ENCODE results near the gene KRT33A.
"Not testable (repeated sequence)": the region's sequence is repeated elsewhere in the genome, so short reads cannot be mapped to it uniquely, and the experiment has no call there.

Gene KRT33A

DNA sequence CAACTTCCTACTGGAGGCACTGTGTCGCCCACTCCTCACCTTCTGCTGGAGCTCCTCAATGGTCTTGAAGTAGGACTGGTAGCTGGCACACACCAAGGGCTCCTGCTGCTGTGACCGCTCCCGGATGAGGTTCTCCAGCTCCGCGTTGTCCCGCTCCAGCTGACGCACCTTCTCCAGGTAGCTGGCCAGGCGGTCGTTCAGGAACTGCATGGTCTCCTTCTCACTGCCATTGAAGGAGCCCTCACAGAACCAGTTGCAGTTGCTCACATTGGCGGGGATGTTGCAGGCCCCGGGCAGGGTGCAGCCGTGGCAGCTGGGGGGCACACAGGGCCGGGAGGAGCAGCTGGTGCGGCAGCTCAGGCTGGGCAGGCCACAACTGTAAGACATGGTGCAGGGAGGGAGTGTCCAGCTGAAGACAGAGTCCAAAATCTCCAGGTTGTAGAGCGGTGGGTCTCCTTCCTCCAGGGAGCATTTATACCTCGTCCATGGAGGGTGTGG is at the start of gene KRT33A:
Gene KRT33A, minus strand, starts transcription at position 448 of the 498 bp plus-strand sequence. Its CDS starts 61 bp downstream, at position 387.
- not testable (repeated sequence) for DNase-seq (ENCODE audit: extremely low read depth, low read depth); H3K4me3 ChIP-seq (replicated peaks; ENCODE audit: low read depth, low read length)

- no peak within 1 kb of the TSS for H3K4me3 ChIP-seq (replicated peaks; ENCODE audit: low read depth, low read length)
- DNase-seq (ENCODE audit: extremely low read depth, low read depth), result no peak
- TF ChIP-seq, protein P1, sequence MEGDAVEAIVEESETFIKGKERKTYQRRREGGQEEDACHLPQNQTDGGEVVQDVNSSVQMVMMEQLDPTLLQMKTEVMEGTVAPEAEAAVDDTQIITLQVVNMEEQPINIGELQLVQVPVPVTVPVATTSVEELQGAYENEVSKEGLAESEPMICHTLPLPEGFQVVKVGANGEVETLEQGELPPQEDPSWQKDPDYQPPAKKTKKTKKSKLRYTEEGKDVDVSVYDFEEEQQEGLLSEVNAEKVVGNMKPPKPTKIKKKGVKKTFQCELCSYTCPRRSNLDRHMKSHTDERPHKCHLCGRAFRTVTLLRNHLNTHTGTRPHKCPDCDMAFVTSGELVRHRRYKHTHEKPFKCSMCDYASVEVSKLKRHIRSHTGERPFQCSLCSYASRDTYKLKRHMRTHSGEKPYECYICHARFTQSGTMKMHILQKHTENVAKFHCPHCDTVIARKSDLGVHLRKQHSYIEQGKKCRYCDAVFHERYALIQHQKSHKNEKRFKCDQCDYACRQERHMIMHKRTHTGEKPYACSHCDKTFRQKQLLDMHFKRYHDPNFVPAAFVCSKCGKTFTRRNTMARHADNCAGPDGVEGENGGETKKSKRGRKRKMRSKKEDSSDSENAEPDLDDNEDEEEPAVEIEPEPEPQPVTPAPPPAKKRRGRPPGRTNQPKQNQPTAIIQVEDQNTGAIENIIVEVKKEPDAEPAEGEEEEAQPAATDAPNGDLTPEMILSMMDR (IDR thresholded peaks at IDR 0.05; ENCODE audit: low read depth, low read length, missing control alignments), result no peak
Observed at GRCh38 chr17:41396996-41397660, 46.5 kb upstream of the KRT33A start, which contains the start of gene KRT31. Gene KRT31 (minus strand): TSS chr17:41397608. CDS start chr17:41397539, 69 bp downstream.

- DNase-seq (ENCODE audit: extremely low read depth, low read depth), result no peak
- TF ChIP-seq, protein P1 (IDR thresholded peaks at IDR 0.05; ENCODE audit: low read depth, low read length, missing control alignments), result no peak
- no peak overlapping the region for H3K4me3 ChIP-seq (replicated peaks; ENCODE audit: low read depth, low read length)
Observed at GRCh38 chr17:41396340-41396739, 45.7 kb upstream of the KRT33A start.

- H3K4me3 ChIP-seq (replicated peaks; ENCODE audit: low read depth, low read length), result no peak overlapping the region
- TF ChIP-seq, protein P1 (IDR thresholded peaks at IDR 0.05; ENCODE audit: low read depth, low read length, missing control alignments), result no peak
- no peak for DNase-seq (ENCODE audit: extremely low read depth, low read depth)
Observed at GRCh38 chr17:41395611-41396010, 45.0 kb upstream of the KRT33A start.

DNA sequence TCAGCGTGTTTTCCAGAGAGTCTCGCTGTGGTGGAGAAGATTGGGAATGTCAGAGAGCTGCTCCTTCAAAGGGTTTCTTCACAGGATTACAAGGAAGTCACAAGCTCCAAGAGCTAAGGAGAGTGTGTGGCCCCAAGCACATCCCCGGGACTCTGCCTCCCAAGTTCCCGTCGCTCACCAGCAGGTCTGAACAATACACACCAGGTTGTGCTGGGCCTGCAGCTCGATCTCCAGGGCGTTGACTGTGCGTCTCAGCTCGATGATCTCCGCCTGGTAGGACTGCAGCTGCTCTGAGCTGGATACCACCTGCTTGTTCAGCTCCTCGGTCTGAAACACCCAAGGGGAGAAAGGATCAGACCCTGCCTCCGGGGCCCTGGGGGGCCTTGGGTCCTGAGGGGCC is 44.4 kb upstream of the KRT33A start:
- not testable (repeated sequence) for DNase-seq (ENCODE audit: extremely low read depth, low read depth); H3K4me3 ChIP-seq (replicated peaks; ENCODE audit: low read depth, low read length)

- no peak for DNase-seq (ENCODE audit: extremely low read depth, low read depth)
- TF ChIP-seq, protein P1 (IDR thresholded peaks at IDR 0.05; ENCODE audit: low read depth, low read length, missing control alignments), result no peak
- no peak overlapping the region for H3K4me3 ChIP-seq (replicated peaks; ENCODE audit: low read depth, low read length)
Observed at GRCh38 chr17:41394254-41394996, 43.8 kb upstream of the KRT33A start.

GRCh38 chr17:41393826-41394225 is 43.2 kb upstream of the KRT33A start:
- TF ChIP-seq, protein P1 (IDR thresholded peaks at IDR 0.05; ENCODE audit: low read depth, low read length, missing control alignments), result no peak
- DNase-seq (ENCODE audit: extremely low read depth, low read depth), result no peak
- H3K4me3 ChIP-seq (replicated peaks; ENCODE audit: low read depth, low read length), result no peak overlapping the region

Measured in HFF-Myc (cell line).